Peyer's patch (tissue), 4 donors: ENCODE measurements around the gene FSD2.

Source experiments
- CTCF ChIP-seq, 6 experiments: fragments of 450-650 bp in 4 of 6; fragments of 200-600 bp in 2 of 6; sonication (generic) in 1 of 6; IDR thresholded peaks; one replicate each; pipeline ENCODE4 v1.5.1; 2017 to 2019; ENCODE audit warnings: antibody characterized with exemption in 6 of 6, mild to moderate bottlenecking in 3 of 6, moderate library complexity in 1 of 6
- POLR2A ChIP-seq, 2 donors: fragments of 450-650 bp; IDR thresholded peaks; one replicate each; pipeline ENCODE4 v1.5.1; 2017; ENCODE audit warnings: antibody characterized with exemption in 2 of 2, mild to moderate bottlenecking in 2 of 2, moderate library complexity in 2 of 2

DNA sequence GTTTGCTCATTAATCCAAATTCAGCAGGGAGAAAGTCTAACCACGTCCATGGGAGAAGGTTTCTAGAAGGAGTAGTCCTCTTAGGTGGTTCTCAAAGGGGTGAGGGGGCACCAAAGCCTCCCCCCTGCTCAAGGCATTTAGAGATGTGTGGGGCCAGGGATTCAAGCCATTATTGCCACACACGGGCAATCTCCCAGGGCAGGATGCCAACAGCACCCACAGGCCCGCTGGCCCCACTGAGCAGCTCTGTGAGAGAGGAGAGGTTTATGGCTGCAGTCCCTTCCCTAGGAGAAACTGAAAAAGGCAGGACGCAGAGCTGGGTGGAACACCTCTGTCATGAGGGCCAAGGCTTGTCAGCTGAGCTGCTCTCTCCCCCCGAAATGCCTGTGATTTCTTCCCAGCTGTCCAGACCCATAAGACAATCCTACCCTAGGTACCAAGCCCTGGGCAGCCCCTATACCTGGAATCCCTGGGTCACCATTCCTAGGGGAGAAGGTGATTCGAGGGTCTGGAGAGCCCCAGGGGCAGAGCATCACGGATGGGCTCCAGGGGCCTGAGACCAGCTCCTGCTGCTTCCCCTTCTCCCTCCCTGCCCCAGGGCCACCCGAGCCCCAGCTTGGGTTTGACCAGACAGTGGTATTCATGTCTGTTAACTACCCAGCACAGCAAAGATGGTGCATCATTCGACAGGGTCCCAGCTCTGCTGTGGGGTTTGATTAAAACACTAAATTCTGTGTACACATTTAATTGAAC, 42.5 kb upstream of the FSD2 start:
- no peak for TF ChIP-seq CTCF (IDR thresholded peaks at IDR 0.05)
- TF ChIP-seq POLR2A (IDR thresholded peaks at IDR 0.05), result no peak
